Tibial artery (tissue), 4 donors: Measurements from ENCODE around the gene SCYL1.

Experiments used
- DNase-seq, 2 donors: peaks; one replicate each; pipeline ENCODE4 v3.0.0-alpha.2; 2019
- H3K27ac ChIP-seq, 2 donors: fragments of 200-600 bp; sonication (generic) in 1 of 2; 1 replicate in 1 of 2; 2 replicates in 1 of 2; pipeline ENCODE4 v1.5.1; 2018 to 2019; ENCODE audit warnings: mild to moderate bottlenecking in 1 of 2
- H3K27me3 ChIP-seq, 2 donors: fragments of 200-600 bp; sonication (generic) in 1 of 2; one replicate each; pipeline versions ENCODE4 v1.5.1 to v1.6.0; 2016 to 2019
- H3K36me3 ChIP-seq, 3 donors: fragments of 200-600 bp; sonication (generic) in 2 of 3; one replicate each; pipeline ENCODE4 v1.5.1; 2016 to 2019; ENCODE audit warnings: mild to moderate bottlenecking in 2 of 3
- H3K4me1 ChIP-seq, 4 donors: fragments of 200-600 bp; sonication (generic) in 2 of 4; 1 replicate in 3 of 4; 2 replicates in 1 of 4; pipeline ENCODE4 v1.5.1; 2016 to 2019
- H3K4me3 ChIP-seq, 2 donors: fragments of 200-600 bp; sonication (generic) in 1 of 2; 1 replicate in 1 of 2; 2 replicates in 1 of 2; pipeline ENCODE4 v1.5.1; 2018 to 2019; ENCODE audit warnings: mild to moderate bottlenecking in 2 of 2
- H3K9me3 ChIP-seq, 3 donors: fragments of 200-600 bp; sonication (generic) in 1 of 3; one replicate each; pipeline ENCODE4 v1.5.1; 2016 to 2019
- intact Hi-C: fragments of 100-400 bp; cut with DNase I; formaldehyde crosslinking; loops from one replicate; pipeline ENCODE4 v1.15.0; 2023; ENCODE audit warnings: low total_unique reads
- TF ChIP-seq, protein P1 (sequence below), 2 experiments: fragments of 200-600 bp in 1 of 2; fragments of 450-650 bp in 1 of 2; IDR thresholded peaks; one replicate each; pipeline ENCODE4 v1.5.1; 2017 to 2019; ENCODE audit warnings: antibody characterized with exemption in 2 of 2, mild to moderate bottlenecking in 1 of 2, moderate library complexity in 1 of 2

The SCYL1 gene

DNA sequence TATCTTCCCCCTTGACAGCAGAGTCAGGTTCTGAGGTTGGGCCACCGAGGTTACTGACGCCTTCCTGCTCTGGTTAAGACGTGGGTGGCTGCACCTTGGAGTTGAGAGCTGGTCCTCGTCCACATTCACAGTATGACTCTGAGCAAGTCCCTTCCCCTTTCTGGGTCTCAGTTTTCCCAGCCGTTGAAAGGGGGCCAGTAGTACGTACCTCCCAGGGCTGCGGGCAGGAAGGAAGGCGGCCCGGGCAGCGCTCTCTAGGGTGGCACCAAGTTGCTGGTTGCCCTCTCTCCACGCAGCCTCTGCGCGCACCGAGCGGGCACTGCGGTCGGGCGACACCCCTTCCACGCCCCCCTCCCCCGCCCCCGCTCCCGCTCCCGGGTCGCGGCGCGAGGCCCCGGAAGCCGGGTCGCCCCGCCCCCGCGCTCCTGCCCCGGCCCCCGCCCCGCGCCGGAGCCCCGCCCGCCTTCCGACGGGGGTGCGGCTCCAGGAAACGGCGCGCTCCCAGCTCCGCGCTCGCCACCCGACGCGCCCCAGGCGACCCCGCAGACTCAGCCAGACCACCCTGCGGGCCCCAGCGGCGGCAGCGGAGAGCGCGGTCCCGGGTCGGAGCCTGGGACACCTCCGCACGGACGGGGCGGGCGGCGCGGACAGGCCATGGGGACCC lies 50.8 kb downstream of the SCYL1 start, which contains the start of gene EHBP1L1:
Gene EHBP1L1 (plus strand): TSS at position 486 of the 664 bp plus-strand sequence. CDS start 250 bp downstream, outside the sequence.
- TF ChIP-seq, protein P1, sequence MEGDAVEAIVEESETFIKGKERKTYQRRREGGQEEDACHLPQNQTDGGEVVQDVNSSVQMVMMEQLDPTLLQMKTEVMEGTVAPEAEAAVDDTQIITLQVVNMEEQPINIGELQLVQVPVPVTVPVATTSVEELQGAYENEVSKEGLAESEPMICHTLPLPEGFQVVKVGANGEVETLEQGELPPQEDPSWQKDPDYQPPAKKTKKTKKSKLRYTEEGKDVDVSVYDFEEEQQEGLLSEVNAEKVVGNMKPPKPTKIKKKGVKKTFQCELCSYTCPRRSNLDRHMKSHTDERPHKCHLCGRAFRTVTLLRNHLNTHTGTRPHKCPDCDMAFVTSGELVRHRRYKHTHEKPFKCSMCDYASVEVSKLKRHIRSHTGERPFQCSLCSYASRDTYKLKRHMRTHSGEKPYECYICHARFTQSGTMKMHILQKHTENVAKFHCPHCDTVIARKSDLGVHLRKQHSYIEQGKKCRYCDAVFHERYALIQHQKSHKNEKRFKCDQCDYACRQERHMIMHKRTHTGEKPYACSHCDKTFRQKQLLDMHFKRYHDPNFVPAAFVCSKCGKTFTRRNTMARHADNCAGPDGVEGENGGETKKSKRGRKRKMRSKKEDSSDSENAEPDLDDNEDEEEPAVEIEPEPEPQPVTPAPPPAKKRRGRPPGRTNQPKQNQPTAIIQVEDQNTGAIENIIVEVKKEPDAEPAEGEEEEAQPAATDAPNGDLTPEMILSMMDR (IDR thresholded peaks at IDR 0.05): no peak
- peaks cover 0 to 77% (median 55%) of the 10 kb centered on the region in 4 donors for H3K4me1 ChIP-seq
- intact Hi-C loops: no loop called here
- DNase-seq: peak; percentile 60 to 91
- peak within 1 kb of the TSS; percentile 94 to 96 for H3K4me3 ChIP-seq
- no peaks in the 10 kb centered on the region for H3K9me3 ChIP-seq
- H3K27me3 ChIP-seq: no peaks in the 10 kb centered on the region
- peak within 1 kb of the TSS; percentile 93 to 98 for H3K27ac ChIP-seq
- peaks cover 18 to 27% (median 21%) of the 10 kb centered on the region in 3 donors for H3K36me3 ChIP-seq

DNA sequence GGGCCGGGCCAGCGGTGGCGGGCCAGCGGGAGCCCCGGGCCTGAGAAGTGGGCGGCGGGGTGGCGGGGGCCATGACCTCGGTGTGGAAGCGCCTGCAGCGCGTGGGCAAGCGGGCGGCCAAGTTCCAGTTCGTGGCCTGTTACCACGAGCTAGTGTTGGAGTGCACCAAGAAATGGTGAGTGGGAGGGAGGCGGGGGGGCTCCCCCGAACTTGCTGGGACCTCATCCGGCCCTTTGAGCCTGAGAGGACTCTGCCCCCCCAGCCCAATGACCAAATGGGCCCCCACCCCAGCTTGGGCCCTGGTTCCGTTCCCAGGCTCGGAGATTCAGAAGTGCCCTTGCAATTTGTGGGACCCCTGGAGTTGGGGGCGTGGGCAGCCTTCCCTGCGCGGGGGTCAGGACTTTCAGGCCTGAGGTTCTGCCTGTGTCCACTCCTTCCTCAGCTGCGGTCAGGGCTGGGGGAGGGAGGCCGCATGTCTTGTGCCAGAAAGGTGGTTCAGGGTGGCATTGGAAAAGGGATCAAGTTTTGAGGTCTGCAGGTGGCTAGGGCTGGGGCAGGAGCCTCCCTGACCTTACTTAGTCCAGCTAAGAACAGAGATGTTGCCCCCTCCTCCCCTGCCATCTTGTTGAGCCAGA lies 51.5 kb downstream of the SCYL1 start:
- peaks cover 0 to 71% (median 48%) of the 10 kb centered on the region in 4 donors for H3K4me1 ChIP-seq
- peaks cover 24 to 34% (median 27%) of the 10 kb centered on the region in 3 donors for H3K36me3 ChIP-seq
- peak overlapping the region; percentile 93 to 98 for H3K27ac ChIP-seq
- peak overlapping the region; percentile 94 to 96 for H3K4me3 ChIP-seq
- no peaks in the 10 kb centered on the region for H3K9me3 ChIP-seq
- no peak for DNase-seq
- intact Hi-C loops: no loop called here
- no peaks in the 10 kb centered on the region for H3K27me3 ChIP-seq
- TF ChIP-seq, protein P1 (IDR thresholded peaks at IDR 0.05): no peak

GRCh38 chr11:65576867-65577755 lies 52.2 kb downstream of the SCYL1 start:
- TF ChIP-seq, protein P1 (IDR thresholded peaks at IDR 0.05): no peak
- Histone ChIP-seq H3K4me3 (peak overlapping the region; percentile 94 to 96), H3K27me3 (no peaks in the 10 kb centered on the region), H3K9me3 (no peaks in the 10 kb centered on the region), H3K4me1 (peaks cover 0 to 63% (median 41%) of the 10 kb centered on the region in 4 donors), H3K36me3 (peaks cover 32 to 41% (median 35%) of the 10 kb centered on the region in 3 donors), H3K27ac (peak overlapping the region; percentile 93 to 98)
- DNase-seq: peak; percentile 80 to 95
- intact Hi-C loops: no loop called here

GRCh38 chr11:65577756-65578109 lies 52.9 kb downstream of the SCYL1 start:
- intact Hi-C loops: no loop called here
- TF ChIP-seq, protein P1 (IDR thresholded peaks at IDR 0.05): no peak
- H3K4me1 ChIP-seq: peaks cover 0 to 61% (median 40%) of the 10 kb centered on the region in 4 donors
- peak overlapping the region; percentile 93 to 98 for H3K27ac ChIP-seq
- H3K9me3 ChIP-seq: no peaks in the 10 kb centered on the region
- H3K27me3 ChIP-seq: no peaks in the 10 kb centered on the region
- peak overlapping the region; percentile 94 to 96 for H3K4me3 ChIP-seq
- DNase-seq: no peak
- peaks cover 36 to 42% (median 41%) of the 10 kb centered on the region in 3 donors for H3K36me3 ChIP-seq

DNA sequence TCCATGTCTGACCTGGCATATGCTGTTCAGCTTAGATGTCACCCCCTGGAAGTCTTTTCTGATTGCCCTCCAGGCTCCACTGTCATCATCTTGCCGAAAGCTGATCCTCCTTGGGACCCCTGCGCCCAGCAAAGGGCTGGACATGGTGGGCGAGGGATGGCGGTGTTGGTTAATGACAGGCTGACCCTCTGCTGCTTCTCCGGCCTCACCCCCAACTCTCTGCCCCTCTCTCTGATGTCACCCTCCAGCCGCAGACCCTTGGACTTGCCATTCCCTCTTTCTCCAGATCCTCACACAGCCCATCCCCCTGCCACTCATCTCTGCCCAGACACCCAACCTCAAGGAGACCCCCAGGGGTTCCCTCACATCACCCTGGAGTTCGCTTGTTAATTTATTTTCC lies 53.3 kb downstream of the SCYL1 start:
- peak overlapping the region; percentile 94 to 96 for H3K4me3 ChIP-seq

More for the DNA sequence above, 53.3 kb downstream of the SCYL1 start:
- Histone ChIP-seq H3K27me3 (no peaks in the 10 kb centered on the region), H3K36me3 (peaks cover 36 to 46% (median 43%) of the 10 kb centered on the region in 3 donors), H3K27ac (peak overlapping the region; percentile 93 to 98), H3K4me1 (peaks cover 0 to 58% (median 38%) of the 10 kb centered on the region in 4 donors), H3K9me3 (no peaks in the 10 kb centered on the region)
- intact Hi-C loops: no loop called here
- DNase-seq: no peak
- TF ChIP-seq, protein P1 (IDR thresholded peaks at IDR 0.05): no peak
